HepG2 (cell line): ENCODE measurements around the gene SLC38A1.

ENCODE experiments used
- HNRNPL ChIP-seq: fragments of 200-400 bp; formaldehyde crosslinking; IDR thresholded peaks from 2 replicates; pipeline ENCODE4 v1.6.1; 2017; ENCODE audit warnings: mild to moderate bottlenecking, low read depth, low read length
- POLR2AphosphoS5 ChIP-seq: IDR thresholded peaks from 2 replicates; pipeline ENCODE4 v1.6.1; 2012; ENCODE audit warnings: low read depth, low read length
- ZNF781 ChIP-seq: sonication (generic); formaldehyde crosslinking; IDR thresholded peaks from 2 replicates; pipeline ENCODE4 v1.5.1; 2020; ENCODE audit warnings: borderline replicate concordance, mild to moderate bottlenecking, missing genetic modification reagents; ENCODE audit errors: not compliant biosample characterization
- TF ChIP-seq, protein P1 (sequence below): fragments of 450-650 bp; IDR thresholded peaks from 2 replicates; pipeline ENCODE4 v1.6.1; 2016
- TF ChIP-seq, protein P2 (sequence below): IDR thresholded peaks from 2 replicates; pipeline ENCODE4 v1.6.1; 2012; ENCODE audit warnings: inconsistent platforms

DNA sequence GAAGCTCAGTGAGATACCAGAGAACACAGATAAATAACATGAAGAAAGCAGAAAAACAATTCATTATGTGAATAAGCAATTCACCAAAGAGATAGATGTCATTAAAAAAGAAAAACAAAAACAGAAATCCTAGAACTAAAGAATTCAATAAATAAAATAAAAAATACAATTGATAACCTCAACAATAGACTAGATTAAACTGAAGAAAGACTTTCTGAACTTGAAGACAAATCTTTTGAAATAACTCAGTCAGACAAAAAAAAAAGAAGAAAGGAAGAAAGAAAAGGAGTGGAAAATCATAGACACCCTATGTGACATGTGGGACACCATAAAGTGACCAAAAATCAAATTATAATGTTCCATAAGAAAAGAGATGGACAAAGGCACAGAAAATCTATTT lies 14.0 kb upstream of the SLC38A1 start:
- no peak for TF ChIP-seq HNRNPL
- TF ChIP-seq POLR2AphosphoS5, result no peak
- TF ChIP-seq, protein P1, sequence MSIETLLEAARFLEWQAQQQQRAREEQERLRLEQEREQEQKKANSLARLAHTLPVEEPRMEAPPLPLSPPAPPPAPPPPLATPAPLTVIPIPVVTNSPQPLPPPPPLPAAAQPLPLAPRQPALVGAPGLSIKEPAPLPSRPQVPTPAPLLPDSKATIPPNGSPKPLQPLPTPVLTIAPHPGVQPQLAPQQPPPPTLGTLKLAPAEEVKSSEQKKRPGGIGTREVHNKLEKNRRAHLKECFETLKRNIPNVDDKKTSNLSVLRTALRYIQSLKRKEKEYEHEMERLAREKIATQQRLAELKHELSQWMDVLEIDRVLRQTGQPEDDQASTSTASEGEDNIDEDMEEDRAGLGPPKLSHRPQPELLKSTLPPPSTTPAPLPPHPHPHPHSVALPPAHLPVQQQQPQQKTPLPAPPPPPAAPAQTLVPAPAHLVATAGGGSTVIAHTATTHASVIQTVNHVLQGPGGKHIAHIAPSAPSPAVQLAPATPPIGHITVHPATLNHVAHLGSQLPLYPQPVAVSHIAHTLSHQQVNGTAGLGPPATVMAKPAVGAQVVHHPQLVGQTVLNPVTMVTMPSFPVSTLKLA, result no peak
- no peak for TF ChIP-seq ZNF781 (CRISPR knock-in tag)
- TF ChIP-seq, protein P2, sequence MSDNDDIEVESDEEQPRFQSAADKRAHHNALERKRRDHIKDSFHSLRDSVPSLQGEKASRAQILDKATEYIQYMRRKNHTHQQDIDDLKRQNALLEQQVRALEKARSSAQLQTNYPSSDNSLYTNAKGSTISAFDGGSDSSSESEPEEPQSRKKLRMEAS, result no peak
